ENCODE results near the gene PRRX1.

GRCh38 chr1:170674239-170674638 is 10.3 kb downstream of the PRRX1 start:
- TF ChIP-seq ZNF658 (tag by site-specific recombination; IDR thresholded peaks at IDR 0.05) (no peak), ZNF324 (tag by site-specific recombination; IDR thresholded peaks at IDR 0.05) (no peak), ZNF416 (tag by site-specific recombination; IDR thresholded peaks at IDR 0.05) (no peak), CTCF (tag by site-specific recombination; IDR thresholded peaks at IDR 0.05) (no peak), ZBTB26 (tag by site-specific recombination; optimal IDR thresholded peaks at IDR 0.05) (no peak), REST (tag by site-specific recombination; IDR thresholded peaks at IDR 0.05) (no peak), ZNF426 (tag by site-specific recombination; IDR thresholded peaks at IDR 0.05) (no peak), ZNF76 (tag by site-specific recombination; IDR thresholded peaks at IDR 0.05; ENCODE audit: borderline replicate concordance, low read depth) (no peak), ZNF623 (tag by site-specific recombination; IDR thresholded peaks at IDR 0.05) (no peak)
